ENCODE results near the gene OR6N1.

OR6N1 gene

GRCh38 chr1:158771950-158772866 is at the start of gene OR6N1:
OR6N1 (minus strand) TSS chr1:158772195; CDS start chr1:158766682, 5,513 bp downstream.
- DNase-seq (ENCODE audit: low read depth in 2 of 2), result no peak

DNA sequence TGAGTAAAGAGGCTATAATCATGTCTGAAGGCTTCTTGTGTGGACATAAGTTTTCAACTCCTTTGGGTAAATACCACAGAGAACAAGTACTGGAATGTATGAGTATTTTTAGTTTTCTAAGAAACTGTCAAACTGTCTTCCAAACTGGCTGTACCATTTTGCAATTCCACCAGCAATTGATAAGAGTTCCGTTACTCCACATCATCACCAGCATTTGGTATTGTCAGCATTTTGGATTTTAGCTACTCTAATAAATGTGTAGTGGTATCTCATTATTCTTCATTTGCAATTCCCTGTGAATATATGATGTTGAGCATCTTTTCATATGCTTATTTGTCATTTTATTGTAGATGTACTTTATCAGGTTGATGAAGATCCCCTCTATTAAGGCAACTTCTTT is 49.7 kb upstream of the OR6N1 start:
- no peak for DNase-seq (ENCODE audit: low read depth in 2 of 2)

GRCh38 chr1:158819461-158820443 is 47.8 kb upstream of the OR6N1 start:
- no peak for DNase-seq (ENCODE audit: low read depth in 2 of 2)

DNA sequence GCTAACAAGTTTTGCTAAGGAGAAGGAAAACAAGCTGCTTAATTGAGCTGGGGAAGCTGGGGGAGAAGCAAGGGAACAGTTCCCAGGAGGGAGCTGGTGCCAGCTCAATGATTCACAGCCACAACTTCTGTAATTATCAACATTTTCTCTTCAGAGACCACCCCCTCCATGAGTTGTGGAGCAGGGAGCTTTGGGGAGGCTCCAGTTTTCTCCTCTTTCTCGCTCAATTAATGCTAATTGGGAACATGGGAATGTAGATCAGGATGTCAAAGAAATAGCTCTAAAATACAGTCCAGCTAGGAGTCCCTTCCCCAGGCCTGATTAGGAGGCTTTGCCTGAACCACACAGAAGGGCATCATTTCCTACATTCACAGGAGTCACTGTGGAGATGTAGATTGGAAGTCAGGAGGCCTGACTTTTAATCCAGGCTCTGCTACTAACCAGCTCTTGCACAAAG is 47.0 kb upstream of the OR6N1 start:
- DNase-seq (ENCODE audit: low read depth in 2 of 2), result no peak

DNA sequence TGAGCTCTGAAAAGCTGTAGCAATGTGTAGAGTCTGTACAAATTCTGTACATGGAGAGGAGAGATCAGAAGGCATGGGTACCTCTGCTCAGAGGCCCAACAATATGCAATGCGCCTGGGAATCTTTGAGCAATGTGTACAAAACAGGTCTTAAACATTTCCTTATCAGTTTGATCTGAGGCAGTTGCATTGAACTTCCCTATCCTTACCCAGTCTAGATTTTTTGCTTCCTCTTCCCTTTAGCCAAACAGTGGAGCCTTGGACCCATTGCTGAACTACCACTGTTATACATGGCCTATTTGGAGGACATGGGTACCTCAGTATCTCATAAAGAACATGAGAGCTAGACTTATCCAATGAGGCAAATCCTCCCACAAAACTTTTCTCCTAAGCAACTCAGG is 46.6 kb upstream of the OR6N1 start:
- no peak for DNase-seq (ENCODE audit: low read depth in 2 of 2)

GRCh38 chr1:158814970-158815369 is 43.0 kb upstream of the OR6N1 start:
- DNase-seq (ENCODE audit: low read depth in 2 of 2), result no peak

DNA sequence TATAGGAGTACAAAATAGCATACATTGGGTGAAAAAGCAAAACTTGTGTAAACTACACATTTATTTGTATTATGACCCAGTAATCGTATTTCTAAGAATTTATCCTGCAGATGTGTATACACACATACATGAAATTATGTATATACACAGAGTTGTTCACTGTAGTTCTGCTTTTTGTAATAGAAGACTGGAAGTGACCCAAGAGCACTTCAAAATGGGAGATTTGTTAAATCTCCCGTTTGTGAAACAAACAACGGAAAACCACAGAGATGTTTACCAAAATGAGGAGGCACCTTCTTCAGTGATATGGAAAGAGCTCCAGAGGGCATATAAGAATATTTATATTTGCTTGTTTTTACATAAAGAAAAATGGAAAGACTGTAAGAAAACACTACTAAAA is 41.2 kb upstream of the OR6N1 start:
- DNase-seq (ENCODE audit: low read depth in 2 of 2), result no peak

DNA sequence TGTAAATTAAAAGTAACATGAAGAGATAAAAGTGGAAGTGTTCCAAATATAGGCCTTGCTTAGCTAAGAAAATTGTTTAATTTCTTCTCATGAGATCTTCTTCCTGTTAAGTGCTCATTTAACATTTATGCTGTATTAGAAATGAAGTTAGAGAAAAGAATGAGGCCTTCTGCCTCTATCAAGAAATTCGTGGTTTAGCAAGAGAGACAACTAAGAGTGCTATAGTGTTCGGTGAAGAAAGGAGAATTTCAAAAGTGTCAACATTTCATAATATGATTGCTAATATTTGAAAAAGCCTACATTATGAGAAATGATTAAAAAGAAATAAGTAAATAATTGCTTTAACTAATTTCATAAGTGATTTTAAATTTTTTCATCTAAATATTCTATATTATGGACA is 40.3 kb upstream of the OR6N1 start:
- DNase-seq (ENCODE audit: low read depth in 2 of 2), result no peak

GRCh38 chr1:158810311-158810710 is 38.3 kb upstream of the OR6N1 start:
- no peak for DNase-seq (ENCODE audit: low read depth in 2 of 2)

DNA sequence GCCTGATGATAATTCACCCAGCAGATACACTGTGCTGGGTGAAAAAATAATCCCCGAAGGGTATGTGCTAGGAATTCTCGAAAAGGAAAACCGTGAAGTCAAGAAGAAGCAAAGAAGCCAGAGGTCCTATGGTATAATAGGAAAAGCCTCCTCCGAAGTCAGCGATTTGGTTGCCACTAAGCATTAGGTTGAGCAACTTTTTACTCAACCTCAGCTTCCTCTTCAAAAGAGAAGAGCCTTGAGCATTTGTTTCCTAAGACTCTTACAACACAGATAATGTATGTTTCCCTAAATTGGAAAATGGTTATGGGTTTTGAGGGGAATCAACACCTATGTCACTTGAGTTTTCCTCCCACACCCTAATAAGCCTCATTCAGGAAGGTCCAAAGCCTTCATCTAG is 37.9 kb upstream of the OR6N1 start:
- no peak for DNase-seq (ENCODE audit: low read depth in 2 of 2)

- no peak for DNase-seq (ENCODE audit: low read depth in 2 of 2)
These were observed 37.3 kb upstream of the OR6N1 start for GRCh38 chr1:158809256-158809655.

- no peak for DNase-seq (ENCODE audit: low read depth in 2 of 2)
These were observed 35.0 kb upstream of the OR6N1 start for GRCh38 chr1:158806916-158807536.

DNA sequence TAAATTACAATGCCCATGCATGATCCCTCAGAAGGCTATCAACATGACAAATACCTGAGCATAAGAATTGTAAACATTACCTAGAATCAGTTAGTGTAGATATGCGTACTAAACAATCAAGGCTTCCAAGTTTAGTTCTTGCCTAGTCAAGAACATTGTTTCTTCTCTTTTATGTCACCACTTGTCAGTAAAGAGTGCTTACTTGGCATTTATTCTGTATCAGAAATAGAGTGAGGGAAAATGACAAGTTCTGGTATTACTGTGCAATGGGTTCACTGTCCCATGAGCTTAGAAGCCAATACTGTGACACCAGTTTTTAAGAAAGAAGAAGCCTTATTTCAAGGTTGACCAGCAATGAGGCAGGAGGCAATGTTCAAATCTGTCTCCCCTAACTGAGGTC is 31.7 kb upstream of the OR6N1 start:
- DNase-seq (ENCODE audit: low read depth in 2 of 2), result no peak

DNA sequence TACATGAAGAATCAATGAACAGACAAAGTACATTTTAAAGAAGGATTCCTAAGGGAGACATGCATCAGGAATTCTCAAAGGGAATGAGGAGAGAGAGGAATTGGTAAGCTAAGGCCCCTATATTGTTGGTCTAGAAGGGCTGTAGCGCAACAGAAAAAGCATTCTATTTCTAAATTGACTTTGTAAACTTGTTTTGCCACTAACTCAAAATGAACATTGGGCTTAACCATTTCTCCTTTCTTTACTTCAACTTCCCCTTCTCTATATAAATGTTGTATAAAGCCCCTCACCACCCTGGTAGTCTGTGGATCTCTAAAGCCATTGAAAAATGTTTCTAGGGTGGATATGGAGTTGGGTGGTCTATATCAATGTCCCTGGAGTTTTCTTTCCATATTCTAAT is 29.4 kb upstream of the OR6N1 start:
- DNase-seq (ENCODE audit: low read depth in 2 of 2), result no peak

GRCh38 chr1:158800526-158800925 is 28.5 kb upstream of the OR6N1 start:
- DNase-seq (ENCODE audit: low read depth in 2 of 2), result no peak

- DNase-seq (ENCODE audit: low read depth in 2 of 2), result no peak
These were observed 27.7 kb upstream of the OR6N1 start for GRCh38 chr1:158799689-158800088.

GRCh38 chr1:158798531-158798930 is 26.5 kb upstream of the OR6N1 start:
- DNase-seq (ENCODE audit: low read depth in 2 of 2), result no peak

DNA sequence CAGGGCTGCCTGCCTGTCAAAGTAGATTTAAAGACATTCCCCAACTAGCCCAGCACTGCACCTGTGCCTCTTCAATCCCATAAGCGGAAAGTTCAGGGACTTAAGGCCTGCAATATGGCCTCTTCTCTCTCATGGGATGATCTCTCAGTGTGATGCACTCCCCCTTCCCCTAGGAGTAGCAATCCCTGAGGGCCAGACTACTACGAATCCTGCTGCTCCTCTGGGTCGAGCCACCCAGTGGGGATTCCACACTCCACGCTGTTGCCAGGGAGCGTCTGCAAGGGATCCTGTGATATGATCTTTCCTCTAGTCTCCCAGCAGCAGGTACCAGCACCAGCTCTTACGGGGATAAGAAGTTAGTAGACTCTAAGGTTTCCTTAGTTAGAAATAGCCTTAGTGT is 22.3 kb upstream of the OR6N1 start:
- no peak for DNase-seq (ENCODE audit: low read depth in 2 of 2)

- DNase-seq (ENCODE audit: low read depth in 2 of 2), result no peak
These were observed 21.6 kb upstream of the OR6N1 start for GRCh38 chr1:158793604-158794003.

DNA sequence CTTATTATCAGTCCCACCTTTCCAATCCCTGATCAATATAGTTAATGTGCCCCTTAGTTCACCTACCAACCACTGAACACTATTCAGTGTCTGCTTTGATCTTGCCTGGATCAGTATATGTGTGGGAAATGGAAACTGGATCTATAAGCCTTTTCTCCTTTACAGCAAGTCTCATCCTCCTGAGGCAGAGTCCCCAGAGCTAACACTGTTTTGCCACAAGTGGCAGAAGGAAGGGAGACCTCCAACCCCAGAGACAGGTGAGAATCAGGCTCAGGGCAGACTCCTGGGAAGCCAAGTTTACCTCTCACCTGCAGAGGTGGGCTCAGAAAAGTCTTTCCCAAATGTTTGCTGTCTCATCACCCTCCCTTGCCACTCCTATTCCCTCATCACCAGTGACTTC is 9.1 kb upstream of the OR6N1 start, which contains the start of gene OR6N2:
Gene OR6N2 (minus strand): TSS at position 101 of the 400 bp plus-strand sequence. CDS start 3,569 bp downstream, outside the sequence.
- no peak for DNase-seq (ENCODE audit: low read depth in 2 of 2)

GRCh38 chr1:158754420-158754819 is 17.6 kb downstream of the OR6N1 start, which contains the start of gene OR6K6:
OR6K6 (plus strand) TSS chr1:158754720; CDS start chr1:158754888, 168 bp downstream.
- no peak for DNase-seq (ENCODE audit: low read depth in 2 of 2)
